ENCODE measurements around the gene NCK2.

NCK2 gene

DNA sequence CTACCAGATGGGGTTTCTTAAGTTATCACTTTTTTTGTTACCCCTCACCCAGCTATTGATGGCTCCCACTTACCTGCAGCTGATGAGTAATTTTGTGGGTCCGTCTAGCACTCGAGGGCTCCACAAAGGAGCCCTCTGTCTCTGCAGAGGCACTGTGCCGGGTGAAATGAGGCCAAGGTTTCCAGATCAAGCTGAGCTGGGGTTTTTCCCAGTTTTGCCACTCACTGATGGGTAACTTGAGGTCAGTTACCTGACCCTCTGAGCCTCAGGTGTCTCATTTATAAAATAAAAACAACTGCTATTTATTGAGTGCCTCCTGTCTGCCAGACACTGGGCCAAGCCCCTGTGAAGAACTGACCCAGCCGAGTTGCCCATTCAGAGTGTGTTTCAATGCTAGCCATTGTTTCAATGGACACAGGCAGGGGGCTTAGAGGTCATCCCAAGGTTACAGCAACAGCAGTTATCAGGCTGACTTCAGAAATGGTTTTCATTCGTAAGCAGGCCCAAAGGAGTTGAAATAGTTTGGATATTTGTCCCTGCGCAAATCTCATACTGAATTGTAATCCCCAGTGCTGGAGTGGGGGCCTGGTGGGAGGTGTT lies 192.9 kb downstream of the NCK2 start:
- H3K4me3 ChIP-seq (ENCODE audit: low read depth, low read length): no peak overlapping the region
- TF ChIP-seq, protein P1, sequence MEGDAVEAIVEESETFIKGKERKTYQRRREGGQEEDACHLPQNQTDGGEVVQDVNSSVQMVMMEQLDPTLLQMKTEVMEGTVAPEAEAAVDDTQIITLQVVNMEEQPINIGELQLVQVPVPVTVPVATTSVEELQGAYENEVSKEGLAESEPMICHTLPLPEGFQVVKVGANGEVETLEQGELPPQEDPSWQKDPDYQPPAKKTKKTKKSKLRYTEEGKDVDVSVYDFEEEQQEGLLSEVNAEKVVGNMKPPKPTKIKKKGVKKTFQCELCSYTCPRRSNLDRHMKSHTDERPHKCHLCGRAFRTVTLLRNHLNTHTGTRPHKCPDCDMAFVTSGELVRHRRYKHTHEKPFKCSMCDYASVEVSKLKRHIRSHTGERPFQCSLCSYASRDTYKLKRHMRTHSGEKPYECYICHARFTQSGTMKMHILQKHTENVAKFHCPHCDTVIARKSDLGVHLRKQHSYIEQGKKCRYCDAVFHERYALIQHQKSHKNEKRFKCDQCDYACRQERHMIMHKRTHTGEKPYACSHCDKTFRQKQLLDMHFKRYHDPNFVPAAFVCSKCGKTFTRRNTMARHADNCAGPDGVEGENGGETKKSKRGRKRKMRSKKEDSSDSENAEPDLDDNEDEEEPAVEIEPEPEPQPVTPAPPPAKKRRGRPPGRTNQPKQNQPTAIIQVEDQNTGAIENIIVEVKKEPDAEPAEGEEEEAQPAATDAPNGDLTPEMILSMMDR (IDR thresholded peaks at IDR 0.05; ENCODE audit: low read depth, low read length, missing control alignments): no peak
- no peak for DNase-seq (ENCODE audit: low read depth)
